SK-N-SH (cell line): ENCODE data around the gene ABLIM1.

ENCODE experiments used
- CHD2 ChIP-seq: fragments of 150-350 bp; IDR thresholded peaks from 2 replicates; pipeline ENCODE4 v1.6.1; 2018; ENCODE audit warnings: low read length; ENCODE audit not compliant: partially characterized antibody
- FOXJ3 ChIP-seq: sonication (generic); formaldehyde crosslinking; IDR thresholded peaks from 2 replicates; pipeline ENCODE4 v1.5.1; 2020; ENCODE audit warnings: mild to moderate bottlenecking, missing genetic modification reagents
- RAD21 ChIP-seq: IDR thresholded peaks from 2 replicates; pipeline ENCODE4 v1.6.1; 2012; ENCODE audit warnings: mild to moderate bottlenecking, low read length
- TF ChIP-seq, protein P1 (sequence below): fragments of 200-600 bp; sonication (generic); IDR thresholded peaks from 2 replicates; pipeline ENCODE4 v1.6.1; 2017; ENCODE audit warnings: antibody characterized with exemption, mild to moderate bottlenecking, moderate library complexity

GRCh38 chr10:114537736-114538135, 120.3 kb downstream of the ABLIM1 start:
- TF ChIP-seq, protein P1, sequence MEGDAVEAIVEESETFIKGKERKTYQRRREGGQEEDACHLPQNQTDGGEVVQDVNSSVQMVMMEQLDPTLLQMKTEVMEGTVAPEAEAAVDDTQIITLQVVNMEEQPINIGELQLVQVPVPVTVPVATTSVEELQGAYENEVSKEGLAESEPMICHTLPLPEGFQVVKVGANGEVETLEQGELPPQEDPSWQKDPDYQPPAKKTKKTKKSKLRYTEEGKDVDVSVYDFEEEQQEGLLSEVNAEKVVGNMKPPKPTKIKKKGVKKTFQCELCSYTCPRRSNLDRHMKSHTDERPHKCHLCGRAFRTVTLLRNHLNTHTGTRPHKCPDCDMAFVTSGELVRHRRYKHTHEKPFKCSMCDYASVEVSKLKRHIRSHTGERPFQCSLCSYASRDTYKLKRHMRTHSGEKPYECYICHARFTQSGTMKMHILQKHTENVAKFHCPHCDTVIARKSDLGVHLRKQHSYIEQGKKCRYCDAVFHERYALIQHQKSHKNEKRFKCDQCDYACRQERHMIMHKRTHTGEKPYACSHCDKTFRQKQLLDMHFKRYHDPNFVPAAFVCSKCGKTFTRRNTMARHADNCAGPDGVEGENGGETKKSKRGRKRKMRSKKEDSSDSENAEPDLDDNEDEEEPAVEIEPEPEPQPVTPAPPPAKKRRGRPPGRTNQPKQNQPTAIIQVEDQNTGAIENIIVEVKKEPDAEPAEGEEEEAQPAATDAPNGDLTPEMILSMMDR: no peak
- no peak for TF ChIP-seq FOXJ3 (CRISPR knock-in tag)
- no peak for TF ChIP-seq CHD2
- no peak for TF ChIP-seq RAD21
